ENCODE data around the gene SCG5.

The SCG5 gene

GRCh38 chr15:32659340-32660155 lies 18.0 kb downstream of the SCG5 start:
- Histone ChIP-seq H3K27ac (ENCODE audit: low read depth, low read length) (no peak overlapping the region), H3K27me3 (ENCODE audit: insufficient read depth, low read length) (no peaks in the 10 kb centered on the region), H3K9me3 (ENCODE audit: insufficient read depth, low read depth, low read length) (no peaks in the 10 kb centered on the region), H3K9ac (ENCODE audit: low read depth, low read length) (no peak overlapping the region), H3K36me3 (ENCODE audit: insufficient read depth, low read length) (no peaks in the 10 kb centered on the region), H3K4me1 (ENCODE audit: insufficient read depth, low read length) (peaks cover under 1% of the 10 kb centered on the region; the same call in 1 of the 2 replicates), H3K4me3 (ENCODE audit: low read length) (no peak overlapping the region)
- WGBS = 69% methylated on average over 6 of the region's 6 CpGs

- H3K9ac ChIP-seq (ENCODE audit: low read depth, low read length) = no peak overlapping the region
- no peaks in the 10 kb centered on the region for H3K36me3 ChIP-seq (ENCODE audit: insufficient read depth, low read length)
- H3K9me3 ChIP-seq (ENCODE audit: insufficient read depth, low read depth, low read length) = no peaks in the 10 kb centered on the region
- H3K4me3 ChIP-seq (ENCODE audit: low read length) = no peak overlapping the region
- no peak overlapping the region for H3K27ac ChIP-seq (ENCODE audit: low read depth, low read length)
- H3K4me1 ChIP-seq (ENCODE audit: insufficient read depth, low read length) = peaks cover 6% of the 10 kb centered on the region
- WGBS = 87% methylated on average over 4 of the region's 4 CpGs
- H3K27me3 ChIP-seq (ENCODE audit: insufficient read depth, low read length) = no peaks in the 10 kb centered on the region
Measured at GRCh38 chr15:32663671-32664070, 22.2 kb downstream of the SCG5 start.

GRCh38 chr15:32664796-32665195 lies 23.3 kb downstream of the SCG5 start:
- H3K27me3 ChIP-seq (ENCODE audit: insufficient read depth, low read length) = no peaks in the 10 kb centered on the region
- no peak overlapping the region for H3K9ac ChIP-seq (ENCODE audit: low read depth, low read length)
- H3K27ac ChIP-seq (ENCODE audit: low read depth, low read length) = no peak overlapping the region
- H3K9me3 ChIP-seq (ENCODE audit: insufficient read depth, low read depth, low read length) = no peaks in the 10 kb centered on the region
- H3K4me3 ChIP-seq (ENCODE audit: low read length) = no peak overlapping the region
- peaks cover 17% of the 10 kb centered on the region for H3K4me1 ChIP-seq (ENCODE audit: insufficient read depth, low read length)
- H3K36me3 ChIP-seq (ENCODE audit: insufficient read depth, low read length) = no peaks in the 10 kb centered on the region

GRCh38 chr15:32667321-32667720 lies 25.8 kb downstream of the SCG5 start:
- no peak overlapping the region for H3K27ac ChIP-seq (ENCODE audit: low read depth, low read length)
- no peak overlapping the region for H3K9ac ChIP-seq (ENCODE audit: low read depth, low read length)
- H3K9me3 ChIP-seq (ENCODE audit: insufficient read depth, low read depth, low read length) = no peaks in the 10 kb centered on the region
- H3K4me1 ChIP-seq (ENCODE audit: insufficient read depth, low read length) = peaks cover 27% of the 10 kb centered on the region
- no peak overlapping the region for H3K4me3 ChIP-seq (ENCODE audit: low read length)
- no peaks in the 10 kb centered on the region for H3K27me3 ChIP-seq (ENCODE audit: insufficient read depth, low read length)
- H3K36me3 ChIP-seq (ENCODE audit: insufficient read depth, low read length) = no peaks in the 10 kb centered on the region
- 95% methylated on average over 6 of the region's 6 CpGs for WGBS

GRCh38 chr15:32668942-32669341 lies 27.4 kb downstream of the SCG5 start:
- WGBS = 37% methylated on average over 2 of the region's 2 CpGs
- H3K9me3 ChIP-seq (ENCODE audit: insufficient read depth, low read depth, low read length) = no peaks in the 10 kb centered on the region
- no peaks in the 10 kb centered on the region for H3K36me3 ChIP-seq (ENCODE audit: insufficient read depth, low read length)
- no peak overlapping the region for H3K9ac ChIP-seq (ENCODE audit: low read depth, low read length)
- peaks cover 27% of the 10 kb centered on the region for H3K4me1 ChIP-seq (ENCODE audit: insufficient read depth, low read length)
- H3K27me3 ChIP-seq (ENCODE audit: insufficient read depth, low read length) = no peaks in the 10 kb centered on the region
- H3K27ac ChIP-seq (ENCODE audit: low read depth, low read length) = peak overlapping the region; percentile 66
- no peak overlapping the region for H3K4me3 ChIP-seq (ENCODE audit: low read length)

- Histone ChIP-seq H3K4me1 (ENCODE audit: insufficient read depth, low read length) (peaks cover 27% of the 10 kb centered on the region), H3K9ac (ENCODE audit: low read depth, low read length) (no peak overlapping the region), H3K27me3 (ENCODE audit: insufficient read depth, low read length) (no peaks in the 10 kb centered on the region), H3K4me3 (ENCODE audit: low read length) (no peak overlapping the region), H3K27ac (ENCODE audit: low read depth, low read length) (peak overlapping the region; percentile 2; the same call in 1 of the 2 replicates), H3K9me3 (ENCODE audit: insufficient read depth, low read depth, low read length) (no peaks in the 10 kb centered on the region), H3K36me3 (ENCODE audit: insufficient read depth, low read length) (no peaks in the 10 kb centered on the region)
- WGBS = 52% methylated on average over 5 of the region's 5 CpGs
Measured at GRCh38 chr15:32669896-32670611, 28.5 kb downstream of the SCG5 start.

- H3K4me3 ChIP-seq (ENCODE audit: low read length) = no peak overlapping the region
- H3K9me3 ChIP-seq (ENCODE audit: insufficient read depth, low read depth, low read length) = no peaks in the 10 kb centered on the region
- WGBS = 100% methylated on average over 1 of the region's 3 CpGs
- H3K27me3 ChIP-seq (ENCODE audit: insufficient read depth, low read length) = no peaks in the 10 kb centered on the region
- no peak overlapping the region for H3K9ac ChIP-seq (ENCODE audit: low read depth, low read length)
- 0 out of 2 replicates have a peak overlapping the region, but pooled peaks have one; percentile 2 for H3K27ac ChIP-seq (ENCODE audit: low read depth, low read length)
- H3K36me3 ChIP-seq (ENCODE audit: insufficient read depth, low read length) = no peaks in the 10 kb centered on the region
- peaks cover 27% of the 10 kb centered on the region for H3K4me1 ChIP-seq (ENCODE audit: insufficient read depth, low read length)
Measured at GRCh38 chr15:32670623-32671022, 29.1 kb downstream of the SCG5 start.

GRCh38 chr15:32671339-32672325 lies 30.1 kb downstream of the SCG5 start:
- no peak overlapping the region for H3K9ac ChIP-seq (ENCODE audit: low read depth, low read length)
- WGBS = 93% methylated on average over 29 of the region's 29 CpGs
- H3K27ac ChIP-seq (ENCODE audit: low read depth, low read length) = no peak overlapping the region

GRCh38 chr15:32674681-32675080 lies 33.2 kb downstream of the SCG5 start:
- Histone ChIP-seq H3K27ac (ENCODE audit: low read depth, low read length) (no peak overlapping the region), H3K36me3 (ENCODE audit: insufficient read depth, low read length) (no peaks in the 10 kb centered on the region), H3K9ac (ENCODE audit: low read depth, low read length) (no peak overlapping the region), H3K4me3 (ENCODE audit: low read length) (no peak overlapping the region), H3K4me1 (ENCODE audit: insufficient read depth, low read length) (peaks cover 23% of the 10 kb centered on the region), H3K9me3 (ENCODE audit: insufficient read depth, low read depth, low read length) (no peaks in the 10 kb centered on the region), H3K27me3 (ENCODE audit: insufficient read depth, low read length) (no peaks in the 10 kb centered on the region)
- 92% methylated on average over 2 of the region's 2 CpGs for WGBS

More at GRCh38 chr15:32671339-32672325, 30.1 kb downstream of the SCG5 start:
- Histone ChIP-seq H3K36me3 (ENCODE audit: insufficient read depth, low read length) (no peaks in the 10 kb centered on the region), H3K27me3 (ENCODE audit: insufficient read depth, low read length) (no peaks in the 10 kb centered on the region), H3K4me3 (ENCODE audit: low read length) (no peak overlapping the region), H3K9me3 (ENCODE audit: insufficient read depth, low read depth, low read length) (no peaks in the 10 kb centered on the region), H3K4me1 (ENCODE audit: insufficient read depth, low read length) (peaks cover 27% of the 10 kb centered on the region)

GRCh38 chr15:32675466-32675865 lies 34.0 kb downstream of the SCG5 start:
- no peaks in the 10 kb centered on the region for H3K36me3 ChIP-seq (ENCODE audit: insufficient read depth, low read length)

More at GRCh38 chr15:32675466-32675865, 34.0 kb downstream of the SCG5 start:
- Histone ChIP-seq H3K9me3 (ENCODE audit: insufficient read depth, low read depth, low read length) (no peaks in the 10 kb centered on the region), H3K27ac (ENCODE audit: low read depth, low read length) (no peak overlapping the region), H3K27me3 (ENCODE audit: insufficient read depth, low read length) (no peaks in the 10 kb centered on the region), H3K4me1 (ENCODE audit: insufficient read depth, low read length) (peaks cover 16% of the 10 kb centered on the region), H3K9ac (ENCODE audit: low read depth, low read length) (no peak overlapping the region), H3K4me3 (ENCODE audit: low read length) (no peak overlapping the region)
- 51% methylated on average over 6 of the region's 6 CpGs for WGBS

Data from HUES64 (cell line).